H1 (cell line): ENCODE data around the gene OSCAR. TPM values are rescaled to one million over a fixed set of nuclear protein-coding genes. Genes with fewer than 3 reads are reported as not detected.

Source experiments
- CTCF ChIA-PET: fragments of 300-600 bp; sonication (Branson Sonifier 250); formaldehyde crosslinking; loops from one replicate; lab custom pipeline; 2021; ENCODE audit not compliant: partially characterized antibody; lab: Charles Lee
- POLR2A ChIA-PET: fragments of 300-600 bp; sonication (Branson Sonifier 250); formaldehyde crosslinking; loops from one replicate; lab custom pipeline; 2021; ENCODE audit warnings: inconsistent platforms; ENCODE audit not compliant: partially characterized antibody; lab: Charles Lee
- DNase-seq, 2 experiments: peaks; one replicate each; pipeline versions ENCODE4 v3.0.0 to v3.0.0-alpha.2; 2010 to 2022; ENCODE audit warnings: low spot score in 2 of 2, low read depth in 1 of 2, mixed read lengths in 1 of 2
- FAIRE-seq: peaks from 2 replicates; lab custom pipeline; 2011; peaks lifted over from hg19 to GRCh38; lab: Jason Lieb, UNC
- H2AFZ ChIP-seq: 2 replicates; pipeline ENCODE4 v1.8.1; 2012; ENCODE audit warnings: low read length, inconsistent platforms
- H2AK5ac ChIP-seq: 2 replicates; pipeline ENCODE4 v1.6.1; 2013; ENCODE audit warnings: low read depth, low read length
- H2BK120ac ChIP-seq: replicated peaks from 2 replicates; pipeline ENCODE3; 2013; ENCODE audit warnings: low read depth, low read length, inconsistent platforms
- H2BK12ac ChIP-seq: 2 replicates; pipeline ENCODE4 v1.6.1; 2013; ENCODE audit warnings: low read depth, low read length
- H2BK15ac ChIP-seq: 2 replicates; pipeline ENCODE4 v1.6.1; 2013; ENCODE audit warnings: low read length
- H2BK20ac ChIP-seq: 2 replicates; pipeline ENCODE4 v1.6.1; 2013; ENCODE audit warnings: low read length
- H2BK5ac ChIP-seq: 2 replicates; pipeline ENCODE4 v1.6.1; 2013; ENCODE audit warnings: low read depth, low read length
- H3K14ac ChIP-seq: 2 replicates; pipeline ENCODE4 v1.6.1; 2013; ENCODE audit warnings: inconsistent platforms; ENCODE audit not compliant: insufficient read length
- H3K18ac ChIP-seq: 2 replicates; pipeline ENCODE4 v1.6.1; 2013; ENCODE audit warnings: low read length; ENCODE audit errors: extremely low read depth
- H3K23ac ChIP-seq: 2 replicates; pipeline ENCODE4 v1.6.1; 2013; ENCODE audit warnings: inconsistent platforms; ENCODE audit not compliant: insufficient read length
- H3K23me2 ChIP-seq: 2 replicates; pipeline ENCODE4 v1.6.1; 2013; ENCODE audit warnings: low read depth, low read length
- H3K27ac ChIP-seq: 2 replicates; pipeline ENCODE4 v1.6.1; 2011; ENCODE audit warnings: low read depth, low read length, inconsistent platforms
- H3K27me3 ChIP-seq, 4 experiments: replicated peaks in 1 of 4; 1 replicate in 1 of 4; 2 replicates in 3 of 4; pipeline versions ENCODE4 v1.6.1 to v1.8.1; 2011 to 2013; ENCODE audit warnings: low read length in 3 of 4, mild to moderate bottlenecking in 3 of 4, inconsistent platforms in 2 of 4, mixed read lengths in 2 of 4, moderate library complexity in 1 of 4; ENCODE audit not compliant: control insufficient read depth in 3 of 4, insufficient read depth in 3 of 4; ENCODE audit errors: extremely low read depth in 1 of 4
- H3K36me3 ChIP-seq, 4 experiments: 2 replicates each; pipeline versions ENCODE4 v1.6.1 to v1.8.1; 2011 to 2013; ENCODE audit warnings: mild to moderate bottlenecking in 4 of 4, low read length in 3 of 4, moderate library complexity in 2 of 4, control low read depth in 1 of 4, inconsistent platforms in 1 of 4; ENCODE audit not compliant: insufficient read depth in 4 of 4, control insufficient read depth in 2 of 4
- H3K4ac ChIP-seq: replicated peaks from 2 replicates; pipeline ENCODE3; 2013; ENCODE audit warnings: low read length, low read depth, mixed read lengths, inconsistent platforms; ENCODE audit not compliant: insufficient read length
- H3K4me1 ChIP-seq, 4 experiments: replicated peaks in 1 of 4; 1 replicate in 1 of 4; 2 replicates in 3 of 4; pipeline versions ENCODE4 v1.6.1 to v1.8.1; 2011 to 2013; ENCODE audit warnings: low read length in 3 of 4, inconsistent platforms in 2 of 4, mixed read lengths in 1 of 4; ENCODE audit not compliant: insufficient read depth in 4 of 4, control insufficient read depth in 3 of 4
- H3K4me2 ChIP-seq, 2 experiments: 2 replicates each; pipeline versions ENCODE4 v1.6.1 to v1.8.1; 2011 to 2013; ENCODE audit warnings: low read depth in 2 of 2, low read length in 2 of 2, control low read depth in 1 of 2, inconsistent platforms in 1 of 2, mild to moderate bottlenecking in 1 of 2; ENCODE audit not compliant: insufficient read depth in 1 of 2
- H3K4me3 ChIP-seq, 4 experiments: fragments of 200-600, 300-600 bp in 1 of 4; sonication (generic), shearing (Covaris generic), sonication (Bioruptor Twin) in 1 of 4; 2 replicates each; pipeline versions ENCODE4 v1.5.1 to v1.8.1; 2011 to 2016; ENCODE audit warnings: low read length in 4 of 4, low read depth in 3 of 4, control low read depth in 2 of 4, inconsistent platforms in 2 of 4, mild to moderate bottlenecking in 2 of 4, mixed read lengths in 1 of 4, moderate library complexity in 1 of 4; ENCODE audit not compliant: insufficient read depth in 2 of 4; ENCODE audit errors: extremely low read depth in 1 of 4
- H3K56ac ChIP-seq: replicated peaks from 2 replicates; pipeline ENCODE3; 2013; ENCODE audit warnings: low read depth, mild to moderate bottlenecking, mixed read lengths, low read length, inconsistent platforms; ENCODE audit not compliant: insufficient read length
- H3K79me1 ChIP-seq: 2 replicates; pipeline ENCODE4 v1.6.1; 2013; ENCODE audit warnings: low read depth, low read length, control low read depth
- H3K79me2 ChIP-seq, 2 experiments: 2 replicates each; pipeline versions ENCODE4 v1.6.1 to v1.8.1; 2012 to 2013; ENCODE audit warnings: low read length in 2 of 2, mild to moderate bottlenecking in 2 of 2, inconsistent platforms in 1 of 2; ENCODE audit not compliant: insufficient read depth in 2 of 2, control insufficient read depth in 1 of 2
- H3K9ac ChIP-seq, 4 experiments: replicated peaks in 1 of 4; 1 replicate in 1 of 4; 2 replicates in 3 of 4; pipeline versions ENCODE4 v1.6.1 to v1.8.1; 2011 to 2013; ENCODE audit warnings: low read depth in 3 of 4, low read length in 3 of 4, control low read depth in 2 of 4, mild to moderate bottlenecking in 2 of 4, moderate library complexity in 2 of 4, inconsistent platforms in 1 of 4; ENCODE audit errors: extremely low read depth in 1 of 4
- H3K9me3 ChIP-seq, 2 experiments: 2 replicates each; pipeline versions ENCODE4 v1.6.1 to v1.8.1; 2012 to 2013; ENCODE audit warnings: mild to moderate bottlenecking in 2 of 2, moderate library complexity in 2 of 2, control low read depth in 1 of 2, inconsistent platforms in 1 of 2, low read depth in 1 of 2, low read length in 1 of 2, mixed read lengths in 1 of 2; ENCODE audit not compliant: insufficient read depth in 2 of 2
- H4K20me1 ChIP-seq, 2 experiments: replicated peaks in 1 of 2; 2 replicates each; pipeline versions ENCODE3 to v1.8.1; 2011 to 2013; ENCODE audit warnings: inconsistent platforms in 2 of 2, low read length in 2 of 2, mild to moderate bottlenecking in 1 of 2; ENCODE audit not compliant: insufficient read depth in 2 of 2, control insufficient read depth in 1 of 2
- H4K5ac ChIP-seq: 2 replicates; pipeline ENCODE4 v1.6.1; 2013; ENCODE audit warnings: low read length, low read depth, mixed read lengths, inconsistent platforms; ENCODE audit not compliant: insufficient read length
- H4K8ac ChIP-seq: 2 replicates; pipeline ENCODE4 v1.8.0; 2013; ENCODE audit warnings: mild to moderate bottlenecking, moderate library complexity, low read length, inconsistent platforms; ENCODE audit not compliant: insufficient read depth; ENCODE audit errors: extremely low read depth
- H4K91ac ChIP-seq: replicated peaks from 2 replicates; pipeline ENCODE3; 2013; ENCODE audit warnings: low read length, mixed read lengths, inconsistent platforms; ENCODE audit not compliant: insufficient read length
- BACH1 ChIP-seq: IDR thresholded peaks from 2 replicates; pipeline ENCODE4 v1.6.1; 2012; ENCODE audit warnings: low read length, improper control_type of control experiment
- BCL11A ChIP-seq, 2 experiments: IDR thresholded peaks; one replicate each; pipeline ENCODE4 v1.6.1; 2011; ENCODE audit warnings: low read depth in 2 of 2, low read length in 2 of 2, mild to moderate bottlenecking in 2 of 2
- CBX8 ChIP-seq: fragments of 300-800, 300-1000 bp; sonication (generic); IDR thresholded peaks from 2 replicates; pipeline ENCODE4 v1.7.1; 2016; ENCODE audit warnings: low read depth, low read length, borderline replicate concordance
- CEBPB ChIP-seq: IDR thresholded peaks from 2 replicates; pipeline ENCODE4 v1.6.1; 2012; ENCODE audit warnings: low read depth, low read length
- EGR1 ChIP-seq: IDR thresholded peaks from 2 replicates; pipeline ENCODE4 v1.6.1; 2011; ENCODE audit warnings: low read depth, low read length, borderline replicate concordance
- GTF2F1 ChIP-seq: IDR thresholded peaks from 2 replicates; pipeline ENCODE4 v1.6.1; 2012; ENCODE audit warnings: low read depth, low read length, improper control_type of control experiment, borderline replicate concordance
- RXRA ChIP-seq: IDR thresholded peaks from 2 replicates; pipeline ENCODE4 v1.6.1; 2011; ENCODE audit warnings: low read depth, mild to moderate bottlenecking, low read length, moderate library complexity; ENCODE audit not compliant: insufficient read depth
- SIX5 ChIP-seq: IDR thresholded peaks from 2 replicates; pipeline ENCODE4 v1.6.1; 2011; ENCODE audit warnings: mild to moderate bottlenecking, low read depth, low read length
- SP1 ChIP-seq: IDR thresholded peaks from 2 replicates; pipeline ENCODE4 v1.6.1; 2011; ENCODE audit warnings: low read depth, low read length
- SRF ChIP-seq: IDR thresholded peaks from 2 replicates; pipeline ENCODE4 v1.6.1; 2011; ENCODE audit warnings: mild to moderate bottlenecking, low read depth, low read length, moderate library complexity
- TCF12 ChIP-seq: IDR thresholded peaks from 2 replicates; pipeline ENCODE4 v1.6.1; 2011; ENCODE audit warnings: low read depth, mild to moderate bottlenecking, low read length
- WGBS, 2 experiments: shearing (Covaris generic) in 1 of 2; methylation state at CpG; one replicate each; pipeline versions ENCODE4 v1.1.6 to v1.1.7; 2013 to 2015; ENCODE audit warnings: low lambda C conversion rate in 2 of 2, mixed read lengths in 2 of 2, inconsistent platforms in 1 of 2, low coverage in 1 of 2, missing lambda C conversion rate in 1 of 2; ENCODE audit not compliant: insufficient replicate concordance in 2 of 2, insufficient coverage in 1 of 2, insufficient read length in 1 of 2; ENCODE audit errors: extremely low coverage in 1 of 2, missing lambda C conversion rate in 1 of 2; 5-methylcytosine and 5-hydroxymethylcytosine counted together
- polyA plus RNA-seq, 7 experiments: library from polyadenylated mRNA; depleted of rRNA in 3 of 7; stranded (reverse) in 5 of 7; unstranded in 2 of 7; fragments of >200 nt in 5 of 7; fragments of 200-250 nt in 2 of 7; gene quantifications; 1 replicate in 5 of 7; 2 replicates in 1 of 7; 4 replicates in 1 of 7; pipeline versions ENCODE4 v1.2.1 to v1.2.3, GENCODE V29; 2011 to 2013; ENCODE audit warnings: missing spikeins in 2 of 7, mixed read lengths in 2 of 7
- total RNA-seq: library from RNA; stranded (reverse); fragmentation: NEBNext Ultra II Directional; extraction: Animal tissue kit (Norgen Biotek cat#: 25700); gene quantifications from 2 replicates; pipeline ENCODE4 v1.2.1, GENCODE V29; 2021

Gene OSCAR
- total and polyA plus RNA-seq, 2 of the 8 experiments (the other 6 are each of a cell fraction or from before 2014, with no cell fraction given): 1.1 TPM

DNA sequence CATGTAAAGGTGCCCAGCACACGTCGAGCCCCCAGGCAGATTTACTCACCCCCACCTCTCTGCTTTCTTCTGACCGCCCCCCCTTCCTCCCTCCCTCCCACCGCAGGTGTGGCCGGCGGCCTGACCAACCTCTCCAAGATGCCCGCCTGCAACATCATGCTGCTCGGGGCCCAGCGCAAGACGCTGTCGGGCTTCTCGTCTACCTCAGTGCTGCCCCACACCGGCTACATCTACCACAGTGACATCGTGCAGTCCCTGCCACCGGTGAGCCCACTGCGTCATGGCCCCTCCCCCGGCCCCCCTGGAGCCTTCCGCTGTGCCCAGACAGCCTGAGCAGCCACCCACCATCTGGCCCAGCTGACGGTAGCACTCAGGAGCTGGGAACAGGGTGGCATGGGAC is 23.8 kb upstream of the OSCAR start:
- no peak overlapping the region for H3K23ac ChIP-seq
- H2BK20ac ChIP-seq: no peak overlapping the region
- H3K9me3 ChIP-seq: no peaks in the 10 kb centered on the region
- peaks cover 22 to 75% (median 50%) of the 10 kb centered on the region in 4 experiments for H3K36me3 ChIP-seq
- no peak overlapping the region for H3K56ac ChIP-seq
- H3K4me1 ChIP-seq: no peaks in the 10 kb centered on the region
- no peak overlapping the region for H3K14ac ChIP-seq
- H2AFZ ChIP-seq: no peak overlapping the region
- peaks cover 3% of the 10 kb centered on the region; the same call in 1 of the 2 replicates for H3K79me1 ChIP-seq
- POLR2A ChIA-PET: interaction anchor here (0.6 to 5.0 kb wide), 9 partner anchors 9 to 189 kb away, joined by 3 to 40 read pairs (median 4); partner anchors contain the start of genes CNOT3, LENG1, PRPF31 and TFPT
- H4K91ac ChIP-seq: no peak overlapping the region
- no peak overlapping the region for H3K27ac ChIP-seq
- no peaks in the 10 kb centered on the region for H3K79me2 ChIP-seq
- FAIRE-seq (no peak), DNase-seq (no peak)
- H4K8ac ChIP-seq: no peak overlapping the region
- TF ChIP-seq SIX5: no peak
- TF ChIP-seq EGR1: no peak
- no peak for TF ChIP-seq CBX8
- TF ChIP-seq RXRA: no peak
- TF ChIP-seq TCF12: no peak
- TF ChIP-seq GTF2F1: no peak
- TF ChIP-seq CEBPB: no peak
- TF ChIP-seq SP1: no peak
- no peak for TF ChIP-seq BACH1
- no peak for TF ChIP-seq BCL11A (IDR thresholded peaks at IDR 0.05; ENCODE audit: low read depth in 2 of 2, low read length in 2 of 2)
- no peak for TF ChIP-seq SRF
- H4K5ac ChIP-seq: no peak overlapping the region
- H3K9ac ChIP-seq: no peak overlapping the region
- H2BK5ac ChIP-seq: no peak overlapping the region
- H2BK12ac ChIP-seq: no peak overlapping the region
- no peak overlapping the region for H3K4ac ChIP-seq
- H2AK5ac ChIP-seq: no peak overlapping the region
- no peaks in the 10 kb centered on the region for H3K23me2 ChIP-seq
- H3K18ac ChIP-seq: no peak overlapping the region
- H2BK15ac ChIP-seq: no peak overlapping the region
- H3K27me3 ChIP-seq: no peaks in the 10 kb centered on the region
- no peak overlapping the region for H3K4me3 ChIP-seq
- 99% methylated on average over 14 of the region's 19 CpGs; no CpG with 5 or more reads in 1 of the 2 experiments for WGBS, 2 experiments
- CTCF ChIA-PET: no interaction called here
- H2BK120ac ChIP-seq: no peak overlapping the region
- H4K20me1 ChIP-seq: peaks cover 0 to 10% of the 10 kb centered on the region in 2 experiments
- H3K4me2 ChIP-seq: no peak overlapping the region
